NCI-H2227 treated with DMSO at 0.1 percent for 48 hours (cell line): ENCODE measurements around the gene PLCH1.

Experiments
- DNase-seq: peaks from one replicate; lab custom pipeline; 2025; lab: John Stamatoyannopoulos, UW

The PLCH1 gene

DNA sequence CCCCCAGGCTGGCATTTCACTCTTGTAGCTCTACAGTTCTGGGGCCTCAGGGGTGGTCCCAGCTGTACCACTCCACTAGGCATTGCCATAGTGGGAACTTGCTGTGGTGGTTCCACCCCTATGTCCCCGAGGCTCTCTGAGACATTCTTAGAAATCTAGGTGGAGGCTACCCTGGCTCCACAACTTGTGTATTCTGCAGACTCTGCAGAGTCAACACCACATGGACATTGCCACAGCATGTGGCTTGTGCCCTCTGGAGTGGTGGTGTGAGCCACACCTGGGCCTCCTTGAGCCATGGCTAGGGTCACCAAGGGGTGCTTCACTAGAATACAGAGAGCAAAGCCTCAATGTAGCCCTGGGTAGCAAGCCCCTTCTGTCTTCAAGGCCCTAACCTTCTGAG, 397.0 kb downstream of the PLCH1 start:
- DNase-seq, result no peak

- DNase-seq, result no peak
Measured at GRCh38 chr3:155342344-155342743, 402.5 kb downstream of the PLCH1 start.

- DNase-seq, result no peak
Measured at GRCh38 chr3:155339052-155339451, 405.8 kb downstream of the PLCH1 start.

GRCh38 chr3:155335724-155336354, 409.0 kb downstream of the PLCH1 start:
- no peak for DNase-seq

DNA sequence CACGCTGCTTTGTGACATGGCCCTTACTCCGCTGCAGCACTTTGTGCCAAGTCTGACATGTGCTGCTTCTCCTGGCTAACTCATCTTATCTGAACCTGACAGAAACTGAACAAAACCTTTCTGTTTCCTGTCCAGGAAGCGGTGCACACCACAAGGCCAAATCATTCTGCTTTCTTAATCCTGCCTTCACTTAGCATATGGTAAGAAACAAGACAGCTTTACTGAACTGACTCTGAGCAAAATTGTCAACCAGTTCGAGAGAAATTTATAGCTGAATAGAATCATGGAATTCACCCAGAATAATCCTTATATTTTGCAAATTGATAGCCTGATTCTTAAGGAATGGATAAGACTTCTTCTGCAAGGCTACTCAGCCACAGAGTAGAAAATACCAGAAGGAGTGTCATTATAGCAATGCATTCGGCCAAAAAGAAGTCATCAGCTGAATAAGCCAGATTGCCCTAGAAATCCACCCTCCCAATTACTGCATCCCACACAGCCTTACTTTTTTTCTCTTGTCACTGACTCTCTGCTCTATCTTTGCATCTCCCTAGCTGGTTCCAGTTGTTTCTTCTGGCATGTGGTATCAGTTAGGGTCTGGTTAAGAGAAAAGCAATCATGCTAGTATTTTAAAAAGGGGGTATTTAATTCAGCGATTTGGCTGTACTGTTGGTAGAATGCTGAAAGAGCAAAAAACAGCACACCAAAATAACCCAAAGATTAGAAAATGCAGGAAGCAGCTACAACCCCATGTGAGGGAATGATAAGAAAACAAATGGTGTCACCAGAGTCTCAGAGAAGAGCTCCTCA, 409.8 kb downstream of the PLCH1 start:
- no peak for DNase-seq

- DNase-seq, result no peak
Measured at GRCh38 chr3:155334215-155334913, 410.5 kb downstream of the PLCH1 start.

DNA sequence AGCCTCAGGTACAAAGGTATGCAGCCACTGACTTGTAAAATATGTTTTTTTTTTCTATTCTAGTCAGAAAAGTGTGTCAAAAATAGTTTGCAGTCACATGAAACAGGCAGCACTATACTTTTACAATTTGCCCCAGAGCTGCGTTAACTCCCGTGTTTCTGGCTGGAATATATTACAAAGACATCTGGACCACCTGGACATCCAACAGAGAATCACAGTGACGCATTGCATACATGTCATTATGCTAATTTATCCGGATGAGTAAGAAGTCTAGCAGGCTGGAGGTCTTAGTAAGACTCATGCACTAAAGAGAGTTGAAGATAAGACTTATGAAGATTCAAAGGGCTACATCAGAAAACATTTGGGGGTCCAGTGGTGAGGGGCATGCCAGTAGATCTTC, 412.2 kb downstream of the PLCH1 start:
- DNase-seq, result no peak

GRCh38 chr3:155331078-155331477, 413.8 kb downstream of the PLCH1 start:
- no peak for DNase-seq

DNA sequence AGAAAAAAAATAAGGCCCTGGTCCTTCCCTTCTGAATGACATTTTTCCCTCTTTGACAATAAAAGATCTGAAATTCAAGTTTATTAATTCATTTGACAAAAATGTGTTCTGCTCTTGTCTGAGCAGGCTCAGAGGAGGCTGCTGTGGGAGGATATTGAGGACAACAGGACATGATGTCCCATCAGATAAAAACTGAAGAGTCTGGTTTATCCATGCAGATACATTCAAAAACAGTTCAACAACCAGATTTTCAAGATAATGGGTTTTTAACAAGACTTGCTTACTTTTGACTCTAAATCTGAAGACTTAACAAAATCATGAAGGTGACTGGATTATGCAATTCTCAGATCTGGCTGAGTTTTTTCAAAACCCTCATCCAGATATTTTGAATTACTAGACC, 414.5 kb downstream of the PLCH1 start:
- no peak for DNase-seq

- DNase-seq, result no peak
Measured at GRCh38 chr3:155329513-155330048, 415.3 kb downstream of the PLCH1 start.

- DNase-seq, result no peak
Measured at GRCh38 chr3:155327871-155328270, 417.0 kb downstream of the PLCH1 start.

- no peak for DNase-seq
Measured at GRCh38 chr3:155327430-155327829, 417.4 kb downstream of the PLCH1 start.

GRCh38 chr3:155326901-155327300, 418.0 kb downstream of the PLCH1 start:
- no peak for DNase-seq

GRCh38 chr3:155326244-155326643, 418.6 kb downstream of the PLCH1 start:
- DNase-seq, result no peak
